Mammary microvascular endothelial cell (primary cell): ENCODE measurements around the gene GFAP. TPM values are rescaled to one million over a fixed set of nuclear protein-coding genes. Genes with fewer than 3 reads are reported as not detected.

Source experiments
- total RNA-seq: library from RNA; depleted of rRNA; stranded (reverse); fragments of >200 nt; gene quantifications from 2 replicates; pipeline ENCODE4 v1.2.3, GENCODE V29; 2015

GFAP gene
- not detected in 2 replicates for total RNA-seq

GRCh38 chr17:44915321-44915726 is at the start of gene GFAP:
GFAP (minus strand) TSS chr17:44915500; CDS start chr17:44915486, 14 bp downstream.

GRCh38 chr17:44947461-44948314 is 32.4 kb upstream of the GFAP start, which contains the start of gene KIF18B:
KIF18B (minus strand) TSS chr17:44947773; CDS start chr17:44936344, 11,429 bp downstream.

GRCh38 chr17:44899074-44899782 is 16.1 kb downstream of the GFAP start, which contains the start of gene EFTUD2:
EFTUD2 (minus strand) TSS chr17:44899445; CDS start chr17:44894521, 4,924 bp downstream.

Other genes with a start within 250 kb of the GFAP start
- 27.6 and 28.0 TPM in 2 replicates for gene CCDC43, start 225.7 kb downstream of the GFAP start, total RNA-seq
- gene DBF4B, start 206.8 kb downstream of the GFAP start, total RNA-seq, result 6.7 and 9.8 TPM in 2 replicates
- 0.05 and 1.3 TPM in 2 replicates for gene ADAM11, start 156.5 kb downstream of the GFAP start, total RNA-seq
- gene GJC1, start 85.2 kb downstream of the GFAP start, total RNA-seq, result 10.5 and 11.0 TPM in 2 replicates
- not detected in 2 replicates for gene HIGD1B, start 67.6 kb downstream of the GFAP start, total RNA-seq
- 97.1 and 98.6 TPM in 2 replicates for gene EFTUD2, start 16.1 kb downstream of the GFAP start, total RNA-seq
- 16.4 and 18.6 TPM in 2 replicates for gene KIF18B, start 32.3 kb upstream of the GFAP start, total RNA-seq
- 0.93 TPM in 1 of 2 replicates, not detected in the other for gene C1QL1, start 52.8 kb upstream of the GFAP start, total RNA-seq
- gene DCAKD, start 136.1 kb upstream of the GFAP start, total RNA-seq, result 32.9 and 39.8 TPM in 2 replicates
- 78.5 and 91.4 TPM in 2 replicates for gene NMT1, start 145.8 kb upstream of the GFAP start, total RNA-seq
- gene PLCD3, start 217.0 kb upstream of the GFAP start, total RNA-seq, result 17.9 and 27.4 TPM in 2 replicates
- 3.3 and 6.5 TPM in 2 replicates for gene ACBD4, start 220.2 kb upstream of the GFAP start, total RNA-seq
- 10.1 and 11.1 TPM in 2 replicates for gene HEXIM1, start 233.0 kb upstream of the GFAP start, total RNA-seq
- 1.5 and 2.6 TPM in 2 replicates for gene HEXIM2, start 246.4 kb upstream of the GFAP start, total RNA-seq